Activated CD4-positive, alpha-beta T cell treated with anti-CD3 and anti-CD28 coated beads, Interleukin-2, amount 10 ng/mL, durations not matched to agents 24 days and 14 days (primary cell): ENCODE measurements around the gene FOXE3. TPM values are rescaled to one million over a fixed set of nuclear protein-coding genes. Genes with fewer than 3 reads are reported as not detected.

ENCODE experiments used
- DNase-seq: peaks from one replicate; pipeline ENCODE4 v3.0.0; 2022
- H3K27ac Mint-ChIP-seq: one replicate; pipeline ENCODE4 v1.8.0; 2022; ENCODE audit warnings: mild to moderate bottlenecking, mixed read lengths
- H3K27me3 Mint-ChIP-seq: one replicate; pipeline ENCODE4 v1.8.0; 2022; ENCODE audit warnings: mixed read lengths
- H3K36me3 Mint-ChIP-seq: one replicate; pipeline ENCODE4 v1.8.0; 2022; ENCODE audit warnings: low read depth, mild to moderate bottlenecking, mixed read lengths
- H3K4me1 Mint-ChIP-seq: one replicate; pipeline ENCODE4 v1.8.0; 2021; ENCODE audit warnings: mixed read lengths
- H3K4me3 Mint-ChIP-seq: one replicate; pipeline ENCODE4 v1.8.0; 2022; ENCODE audit warnings: mild to moderate bottlenecking, moderate library complexity, mixed read lengths
- H3K9me3 Mint-ChIP-seq: one replicate; pipeline ENCODE4 v1.8.0; 2021; ENCODE audit warnings: mixed read lengths
- intact Hi-C: fragments of 100-400 bp; cut with micrococcal nuclease; formaldehyde crosslinking; loops from one replicate; pipeline ENCODE4 v1.15.1; 2023
- total RNA-seq: library from RNA; stranded (reverse); gene quantifications from 2 replicates; pipeline ENCODE4 v1.2.3, GENCODE V29; 2022

Gene FOXE3
- total RNA-seq, 1 donor from 2014 or later: not detected

DNA sequence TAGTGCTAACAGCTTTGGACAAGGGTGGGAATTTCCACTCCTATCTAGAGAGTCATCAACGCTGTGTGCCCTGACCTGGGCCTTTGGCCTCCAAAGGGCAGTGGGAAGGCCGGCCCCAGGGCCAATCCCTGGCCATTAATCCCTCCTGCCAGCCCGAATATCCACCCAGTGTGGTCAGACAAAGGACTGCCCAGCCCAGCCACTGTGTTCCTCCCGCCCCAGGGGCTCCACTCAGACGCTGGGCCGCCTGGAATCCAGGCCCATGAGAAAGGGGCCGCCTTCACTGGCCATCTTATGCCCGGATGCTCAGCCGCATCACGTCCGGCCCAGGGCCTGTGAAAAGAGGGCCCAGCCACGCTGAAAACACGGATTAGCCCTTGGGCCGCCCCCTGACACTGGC is 3.6 kb upstream of the FOXE3 start:
- no peaks in the 10 kb centered on the region for H3K36me3 Mint-ChIP-seq
- DNase-seq: no peak
- H3K4me3 Mint-ChIP-seq: no peak overlapping the region
- H3K9me3 Mint-ChIP-seq: no peaks in the 10 kb centered on the region
- no peak overlapping the region for H3K27ac Mint-ChIP-seq
- H3K27me3 Mint-ChIP-seq: peaks cover 49% of the 10 kb centered on the region
- intact Hi-C loops: no loop called here
- H3K4me1 Mint-ChIP-seq: peaks cover 5% of the 10 kb centered on the region

DNA sequence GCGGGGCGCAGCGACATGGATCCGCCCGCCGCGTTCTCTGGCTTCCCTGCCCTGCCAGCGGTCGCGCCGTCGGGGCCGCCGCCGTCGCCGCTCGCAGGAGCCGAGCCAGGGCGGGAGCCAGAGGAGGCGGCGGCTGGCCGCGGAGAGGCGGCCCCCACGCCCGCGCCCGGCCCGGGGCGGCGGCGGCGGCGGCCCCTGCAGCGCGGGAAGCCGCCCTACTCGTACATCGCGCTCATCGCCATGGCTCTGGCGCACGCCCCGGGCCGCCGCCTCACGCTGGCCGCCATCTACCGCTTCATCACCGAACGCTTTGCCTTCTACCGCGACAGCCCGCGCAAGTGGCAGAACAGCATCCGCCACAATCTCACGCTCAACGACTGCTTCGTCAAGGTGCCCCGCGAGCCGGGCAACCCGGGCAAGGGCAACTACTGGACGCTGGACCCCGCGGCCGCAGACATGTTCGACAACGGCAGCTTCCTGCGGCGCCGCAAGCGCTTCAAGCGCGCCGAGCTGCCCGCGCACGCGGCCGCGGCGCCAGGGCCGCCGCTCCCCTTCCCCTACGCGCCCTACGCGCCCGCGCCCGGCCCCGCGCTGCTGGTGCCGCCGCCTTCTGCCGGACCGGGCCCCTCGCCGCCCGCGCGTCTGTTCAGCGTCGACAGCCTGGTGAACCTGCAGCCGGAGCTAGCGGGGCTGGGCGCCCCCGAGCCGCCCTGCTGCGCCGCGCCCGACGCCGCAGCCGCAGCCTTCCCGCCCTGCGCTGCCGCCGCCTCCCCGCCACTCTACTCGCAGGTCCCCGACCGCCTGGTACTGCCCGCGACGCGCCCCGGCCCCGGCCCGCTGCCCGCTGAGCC is 459 bp downstream of the FOXE3 start:
- peaks cover 7% of the 10 kb centered on the region for H3K4me1 Mint-ChIP-seq
- H3K27ac Mint-ChIP-seq: no peak overlapping the region
- DNase-seq: peak; percentile 70
- no peaks in the 10 kb centered on the region for H3K9me3 Mint-ChIP-seq
- H3K36me3 Mint-ChIP-seq: no peaks in the 10 kb centered on the region
- H3K27me3 Mint-ChIP-seq: peaks cover 67% of the 10 kb centered on the region
- intact Hi-C loops: no loop called here
- H3K4me3 Mint-ChIP-seq: peak overlapping the region; percentile 67

DNA sequence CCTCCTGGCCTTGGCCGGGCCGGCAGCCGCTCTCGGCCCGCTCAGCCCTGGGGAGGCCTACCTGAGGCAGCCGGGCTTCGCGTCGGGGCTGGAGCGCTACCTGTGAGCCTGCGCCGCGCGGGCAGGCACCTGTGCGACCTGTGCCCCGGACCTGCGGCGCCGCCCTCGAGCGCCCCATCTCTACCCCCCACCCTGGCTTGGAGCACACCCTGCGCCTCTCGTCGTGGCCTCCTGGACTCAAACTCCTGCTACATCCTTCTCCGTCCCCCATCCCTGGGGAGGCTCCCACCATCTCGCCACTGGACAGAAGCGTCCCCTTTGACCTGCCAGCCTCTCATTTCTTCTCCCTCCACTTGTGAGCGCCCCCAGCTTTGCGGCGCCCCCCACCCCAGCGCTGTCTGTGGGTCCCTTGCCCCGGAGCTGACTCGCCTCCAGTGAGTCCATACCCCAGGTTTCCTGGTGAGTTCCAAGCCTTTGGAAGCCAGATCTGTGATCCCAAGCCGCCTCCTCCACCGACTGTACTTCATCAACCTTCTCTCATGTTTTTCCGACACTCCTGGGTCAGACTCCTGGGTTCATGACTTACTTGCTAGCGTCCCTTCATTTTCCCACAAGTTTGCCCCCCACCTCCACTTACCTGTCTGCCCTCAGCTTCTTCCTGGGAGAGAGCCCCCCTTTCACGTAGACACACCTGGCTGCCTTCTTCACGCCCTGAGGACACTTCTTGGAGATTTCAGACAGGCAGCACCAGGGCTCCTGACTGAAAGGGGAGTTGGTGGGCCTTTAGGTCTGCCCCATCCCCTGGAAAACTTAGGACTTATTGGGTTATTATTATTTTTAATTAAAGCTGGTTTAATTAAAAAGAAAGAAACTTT is 1.3 kb downstream of the FOXE3 start:
- no peak overlapping the region for H3K27ac Mint-ChIP-seq

DNA sequence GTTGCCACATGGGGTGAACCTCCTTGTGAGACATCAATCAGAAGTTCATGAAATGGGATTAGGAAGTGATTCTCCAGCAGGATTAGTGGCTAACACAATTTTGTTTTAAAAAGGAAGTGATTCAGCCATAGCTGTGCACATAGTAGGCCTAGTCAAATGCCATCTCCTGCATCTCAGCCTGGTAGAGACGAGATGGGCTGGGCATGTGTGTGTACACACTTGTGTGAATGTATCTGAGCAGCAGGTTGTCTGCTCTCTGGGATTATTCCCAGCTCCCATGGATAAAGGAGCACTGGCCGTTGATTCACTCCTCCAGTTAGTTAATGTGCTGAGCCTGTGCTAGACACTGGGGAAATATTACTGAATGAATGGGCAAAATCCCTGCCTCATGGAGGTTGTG is 2.0 kb downstream of the FOXE3 start:
- no peak for DNase-seq
- no peak overlapping the region for H3K4me3 Mint-ChIP-seq
- no peaks in the 10 kb centered on the region for H3K36me3 Mint-ChIP-seq
- H3K9me3 Mint-ChIP-seq: no peaks in the 10 kb centered on the region
- H3K27ac Mint-ChIP-seq: no peak overlapping the region
- H3K27me3 Mint-ChIP-seq: peaks cover 68% of the 10 kb centered on the region
- H3K4me1 Mint-ChIP-seq: peaks cover 7% of the 10 kb centered on the region
- intact Hi-C loops: loop anchor here (2.0 kb wide), 1 partner anchor 15 kb away; no protein-coding TSS in a partner anchor

More for the DNA sequence above, 1.3 kb downstream of the FOXE3 start:
- intact Hi-C loops: loop anchor here (2.0 kb wide), 1 partner anchor 15 kb away; no protein-coding TSS in a partner anchor
- H3K36me3 Mint-ChIP-seq: no peaks in the 10 kb centered on the region
- peaks cover 68% of the 10 kb centered on the region for H3K27me3 Mint-ChIP-seq
- peak overlapping the region; percentile 63 for H3K4me3 Mint-ChIP-seq
- DNase-seq: no peak
- H3K4me1 Mint-ChIP-seq: peaks cover 7% of the 10 kb centered on the region
- no peaks in the 10 kb centered on the region for H3K9me3 Mint-ChIP-seq

DNA sequence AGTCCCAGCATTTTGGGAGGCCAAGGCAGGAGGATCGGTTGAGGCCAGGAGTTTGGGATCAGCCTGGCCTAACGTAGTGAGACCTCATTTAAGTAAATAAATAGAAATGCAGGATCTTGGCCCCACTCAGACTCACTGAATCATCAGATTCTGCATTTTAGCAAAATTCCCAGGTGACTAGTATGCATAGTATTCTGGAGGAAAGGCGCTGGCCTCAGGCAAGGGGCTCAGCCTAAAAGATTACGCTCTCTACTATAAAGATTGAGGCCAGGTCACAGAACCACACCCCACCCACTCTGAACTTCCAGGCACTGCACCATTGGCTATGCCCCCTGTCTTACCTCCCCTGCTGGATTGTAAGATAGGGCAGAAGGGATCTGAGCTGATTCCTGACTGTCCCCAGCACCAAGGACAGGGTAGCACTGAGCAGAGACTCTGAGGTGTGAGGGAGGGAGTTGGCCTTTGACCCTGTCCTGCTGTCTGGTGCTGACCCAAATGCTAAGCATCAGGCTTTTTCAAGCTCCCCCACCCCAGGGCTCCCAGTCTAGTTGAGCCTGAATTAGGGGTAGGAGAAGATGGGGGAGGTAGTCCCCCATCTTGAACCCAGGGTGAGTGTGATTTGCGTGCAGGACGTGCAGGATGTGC is 2.7 kb downstream of the FOXE3 start:
- DNase-seq: no peak
- Mint-ChIP-seq H3K27ac (no peak overlapping the region), H3K27me3 (peaks cover 67% of the 10 kb centered on the region), H3K4me1 (peaks cover 7% of the 10 kb centered on the region), H3K4me3 (no peak overlapping the region), H3K36me3 (no peaks in the 10 kb centered on the region), H3K9me3 (no peaks in the 10 kb centered on the region)
- intact Hi-C loops: loop anchor here (2.0 kb wide), 1 partner anchor 14 kb away; no protein-coding TSS in a partner anchor

DNA sequence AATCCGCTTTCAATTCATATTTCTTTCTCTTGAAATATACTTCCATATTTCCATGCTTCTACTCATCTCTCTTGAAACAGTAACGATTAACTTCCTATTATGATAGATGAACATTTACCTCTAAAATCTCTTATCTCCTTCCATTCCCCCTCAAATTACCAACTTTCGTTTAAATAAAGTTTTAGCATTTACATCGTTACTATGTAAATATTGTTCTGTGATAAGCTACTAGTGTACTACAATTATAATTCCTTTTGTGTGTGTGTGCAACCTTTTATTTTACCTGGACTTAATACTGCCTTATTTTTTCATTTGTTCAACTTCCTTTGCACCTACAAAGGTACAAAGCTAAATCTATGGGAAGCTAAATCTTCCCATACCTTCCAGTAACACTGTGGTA is 4.5 kb downstream of the FOXE3 start:
- Mint-ChIP-seq H3K27ac (no peak overlapping the region), H3K9me3 (no peaks in the 10 kb centered on the region), H3K27me3 (peaks cover 61% of the 10 kb centered on the region), H3K4me1 (peaks cover 7% of the 10 kb centered on the region), H3K4me3 (no peak overlapping the region), H3K36me3 (no peaks in the 10 kb centered on the region)
- DNase-seq: no peak
- intact Hi-C loops: no loop called here

DNA sequence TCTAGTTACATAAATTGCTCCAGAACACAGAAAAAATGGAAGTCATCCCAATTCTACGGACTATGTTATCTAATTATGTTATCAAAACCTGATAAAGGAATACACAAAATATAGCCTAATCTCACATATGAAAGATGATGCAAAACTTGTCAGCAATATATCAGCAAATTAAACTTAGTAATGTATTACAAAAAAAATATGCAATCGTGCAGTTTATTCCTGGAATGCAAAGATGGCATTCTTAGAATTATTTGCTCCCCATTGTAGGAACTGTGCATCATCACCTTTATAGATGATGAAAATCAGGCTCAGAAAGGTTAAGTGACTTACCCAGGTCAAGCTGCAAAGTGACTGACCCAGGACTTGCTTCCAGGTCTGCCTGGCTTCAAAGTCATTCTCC is 7.8 kb downstream of the FOXE3 start:
- no peaks in the 10 kb centered on the region for H3K9me3 Mint-ChIP-seq
- no peak overlapping the region for H3K27ac Mint-ChIP-seq
- H3K36me3 Mint-ChIP-seq: no peaks in the 10 kb centered on the region
- peaks cover 40% of the 10 kb centered on the region for H3K27me3 Mint-ChIP-seq
- no peak overlapping the region for H3K4me3 Mint-ChIP-seq
- intact Hi-C loops: loop anchor here (1.0 kb wide), 1 partner anchor 231 kb away; no protein-coding TSS in a partner anchor
- H3K4me1 Mint-ChIP-seq: no peaks in the 10 kb centered on the region
- DNase-seq: no peak

DNA sequence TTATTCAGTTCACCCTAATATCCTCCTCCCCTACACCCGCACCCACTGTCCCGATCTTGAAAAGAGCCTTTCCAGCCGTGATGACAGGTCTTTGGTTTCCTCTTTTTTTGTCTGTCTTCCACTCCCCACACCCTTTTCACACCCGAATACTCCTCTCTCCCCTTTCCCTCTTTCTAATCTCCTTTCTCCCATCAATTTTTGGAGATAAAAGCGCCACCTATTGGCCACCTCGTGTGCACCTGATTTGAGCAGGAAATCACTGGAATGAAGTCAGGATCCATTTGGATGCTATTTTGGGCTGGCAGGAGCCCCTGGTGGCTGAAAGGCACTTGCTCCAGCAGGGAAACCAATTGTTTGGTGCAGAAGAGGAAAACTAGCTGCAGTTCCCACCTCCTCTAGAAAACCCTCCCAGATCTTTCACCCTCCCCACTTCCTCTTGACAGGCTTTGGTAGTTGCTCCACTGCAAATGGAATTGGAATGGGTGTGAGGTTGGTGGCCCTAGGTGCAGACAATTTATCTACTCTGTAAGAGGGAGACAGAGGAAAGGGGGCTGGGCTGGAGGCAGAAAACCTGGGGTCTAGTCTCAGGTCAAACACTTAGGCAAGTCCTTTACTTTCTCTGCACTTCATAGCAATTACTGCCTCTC is 8.4 kb downstream of the FOXE3 start:
- DNase-seq: peak; percentile 67
- H3K4me1 Mint-ChIP-seq: no peaks in the 10 kb centered on the region
- intact Hi-C loops: loop anchor here (1.0 kb wide), 1 partner anchor 231 kb away; no protein-coding TSS in a partner anchor

DNA sequence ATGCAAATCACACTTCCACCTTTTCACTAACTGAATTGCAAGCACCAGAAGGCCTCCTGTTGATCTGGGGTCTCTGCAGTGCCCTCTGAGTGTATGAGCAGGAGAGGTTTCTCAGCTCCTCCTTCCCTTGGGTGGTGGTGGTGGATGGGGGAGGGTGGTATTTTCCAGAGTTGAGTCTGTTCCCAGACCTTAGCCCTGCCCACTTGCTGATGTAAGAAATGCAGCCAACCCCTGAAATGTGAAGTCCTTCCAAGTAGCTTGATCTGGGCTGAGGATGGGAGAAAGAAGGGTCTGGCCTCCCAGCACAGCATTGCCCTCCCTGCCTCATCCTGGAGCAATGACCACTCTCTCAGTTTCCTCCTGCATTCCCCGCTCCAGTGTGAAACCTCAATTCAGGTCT is 15.4 kb downstream of the FOXE3 start:
- Mint-ChIP-seq H3K27ac (no peak overlapping the region), H3K4me3 (no peak overlapping the region), H3K9me3 (no peaks in the 10 kb centered on the region), H3K36me3 (peaks cover 28% of the 10 kb centered on the region), H3K27me3 (peaks cover 46% of the 10 kb centered on the region), H3K4me1 (peaks cover 33% of the 10 kb centered on the region)
- intact Hi-C loops: loop anchor here (10.0 kb wide), 1 partner anchor 947 kb away; the partner anchor contains the start of gene DMBX1
- no peak for DNase-seq

More for the DNA sequence above, 8.4 kb downstream of the FOXE3 start:
- no peaks in the 10 kb centered on the region for H3K9me3 Mint-ChIP-seq
- H3K27ac Mint-ChIP-seq: no peak overlapping the region
- H3K36me3 Mint-ChIP-seq: no peaks in the 10 kb centered on the region
- H3K4me3 Mint-ChIP-seq: no peak overlapping the region
- H3K27me3 Mint-ChIP-seq: peaks cover 39% of the 10 kb centered on the region

DNA sequence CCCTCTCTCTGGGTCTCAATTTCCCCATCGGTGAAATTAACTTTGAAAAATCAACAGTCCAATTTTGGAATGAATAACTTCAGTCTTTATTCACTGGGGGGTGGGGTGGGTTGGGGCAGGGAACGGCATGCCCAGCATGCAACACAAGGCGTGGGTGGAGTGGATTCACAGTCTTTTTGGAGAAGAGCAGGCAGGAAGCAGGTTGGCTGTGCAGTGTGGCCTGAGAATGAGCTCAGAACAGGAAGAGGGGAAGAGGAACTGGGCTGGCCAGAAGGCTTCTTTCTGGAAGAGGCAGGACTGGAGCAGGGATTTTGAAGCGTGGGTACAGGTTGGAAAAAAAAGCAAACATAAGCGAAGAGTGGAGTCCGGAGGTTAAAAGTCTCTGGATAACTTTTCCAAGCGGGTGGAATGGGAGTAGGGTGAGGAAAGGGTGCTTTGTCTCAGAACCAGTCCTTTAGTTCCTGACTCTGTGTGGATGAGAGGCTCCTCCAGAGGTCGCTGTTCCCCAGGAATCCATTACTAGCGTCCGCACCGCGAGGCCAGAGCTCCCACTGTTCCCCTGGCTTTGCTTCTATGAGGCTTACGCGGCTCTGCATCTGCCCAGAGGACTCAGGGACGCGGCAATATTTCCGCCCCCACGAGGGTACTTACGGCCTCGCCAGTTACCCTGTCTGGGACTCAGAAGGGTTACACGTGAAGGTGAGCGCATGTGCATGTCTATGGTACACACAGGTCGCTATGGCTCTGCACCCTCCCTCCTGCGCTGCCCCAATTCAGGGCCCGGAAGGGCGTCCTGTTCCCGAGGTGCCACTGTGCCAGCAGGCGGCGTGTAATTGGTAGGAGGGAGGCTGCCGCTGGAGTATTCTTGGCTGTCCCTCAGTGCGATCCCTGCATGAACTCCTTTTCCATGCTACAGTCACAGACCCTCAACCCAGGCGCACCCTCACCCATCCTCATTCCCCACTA is 16.3 kb downstream of the FOXE3 start:
- Mint-ChIP-seq H3K36me3 (peaks cover 28% of the 10 kb centered on the region), H3K4me3 (peak overlapping the region; percentile 25), H3K4me1 (peaks cover 34% of the 10 kb centered on the region), H3K27me3 (peaks cover 46% of the 10 kb centered on the region), H3K27ac (peak overlapping the region; percentile 25), H3K9me3 (no peaks in the 10 kb centered on the region)
- intact Hi-C loops: loop anchor here (2.0 to 10.0 kb wide), 2 partner anchors 14 to 948 kb away; partner anchors contain the start of gene DMBX1
- DNase-seq: peak; percentile 87

DNA sequence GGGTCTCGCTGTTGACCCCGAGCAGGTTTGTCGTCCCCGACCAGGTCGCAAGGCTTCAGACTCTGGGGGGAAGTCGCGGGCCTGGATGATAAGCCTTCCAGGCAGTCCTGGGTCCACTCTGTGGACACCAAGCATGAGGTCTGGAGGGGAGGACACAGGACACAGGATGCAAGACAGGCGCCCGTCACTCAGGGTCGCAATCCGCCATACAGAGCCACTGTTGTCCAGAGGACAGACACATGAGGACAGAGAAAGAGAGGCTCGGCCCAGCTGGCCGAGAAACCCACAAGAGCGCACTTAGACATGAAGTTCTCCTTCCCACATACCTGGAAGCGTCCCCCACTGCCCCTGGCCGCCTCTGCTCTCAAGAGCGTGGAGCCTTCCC is 16.9 kb downstream of the FOXE3 start:
- peak overlapping the region; percentile 25 for H3K4me3 Mint-ChIP-seq
- H3K36me3 Mint-ChIP-seq: peaks cover 28% of the 10 kb centered on the region
- no peaks in the 10 kb centered on the region for H3K9me3 Mint-ChIP-seq
- peaks cover 34% of the 10 kb centered on the region for H3K4me1 Mint-ChIP-seq
- H3K27ac Mint-ChIP-seq: peak overlapping the region; percentile 25
- peaks cover 46% of the 10 kb centered on the region for H3K27me3 Mint-ChIP-seq
- no peak for DNase-seq
- intact Hi-C loops: loop anchor here (2.0 to 10.0 kb wide), 2 partner anchors 14 to 948 kb away; partner anchors contain the start of gene DMBX1

DNA sequence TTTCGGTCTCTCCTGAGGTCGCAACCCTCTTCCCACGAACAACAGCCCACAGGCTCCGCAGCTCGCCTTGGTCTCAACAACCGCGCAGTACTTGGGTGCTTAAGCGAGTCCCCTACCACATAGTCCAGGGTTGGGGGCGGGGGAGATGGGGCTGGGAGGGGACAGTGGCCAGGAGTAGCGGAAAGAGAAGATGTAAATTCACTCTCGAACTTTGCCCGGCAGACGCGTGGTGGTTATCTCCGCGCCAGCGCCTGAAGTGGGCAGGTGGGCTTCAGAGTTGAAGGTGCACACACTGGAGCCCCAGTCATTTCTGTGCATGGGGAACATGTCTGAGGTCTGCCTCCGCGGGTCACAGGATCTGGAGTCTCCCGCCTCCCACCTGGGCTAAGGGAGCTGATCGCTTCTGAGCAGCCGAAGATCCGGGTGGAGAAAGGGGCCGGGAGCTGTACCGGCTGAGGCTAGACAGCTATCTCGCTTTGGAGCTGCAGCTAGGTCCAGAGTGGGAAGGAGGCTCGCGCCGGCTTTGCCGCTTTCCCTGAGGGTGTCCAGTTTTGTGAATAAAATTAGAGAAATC is 17.5 kb downstream of the FOXE3 start:
- intact Hi-C loops: loop anchor here (2.0 to 10.0 kb wide), 2 partner anchors 15 to 949 kb away; partner anchors contain the start of gene DMBX1
- no peak overlapping the region for H3K27ac Mint-ChIP-seq
- H3K9me3 Mint-ChIP-seq: no peaks in the 10 kb centered on the region
- peak; percentile 63 for DNase-seq
- peaks cover 28% of the 10 kb centered on the region for H3K36me3 Mint-ChIP-seq
- H3K4me3 Mint-ChIP-seq: peak overlapping the region; percentile 45
- H3K27me3 Mint-ChIP-seq: peaks cover 47% of the 10 kb centered on the region
- H3K4me1 Mint-ChIP-seq: peaks cover 34% of the 10 kb centered on the region
